ENCODE measurements around the gene ZNF311. TPM values are rescaled to one million over a fixed set of nuclear protein-coding genes. Genes with fewer than 3 reads are reported as not detected.

The ZNF311 gene
- polyA plus RNA-seq, 3 donors = 0.05 TPM; not detected in 1

- Histone ChIP-seq H3K9ac (ENCODE audit: insufficient read depth, low read length, poor library complexity, severe bottlenecking) (no peak overlapping the region), H3K4me2 (replicated peaks; ENCODE audit: extremely low read depth, low read length, poor library complexity, severe bottlenecking) (no peak overlapping the region), H3K79me2 (ENCODE audit: insufficient read depth, low read length) (no peaks in the 10 kb centered on the region), H3K27ac (ENCODE audit: low read depth in 1 of 2, low read length in 2 of 2) (no peak overlapping the region), H4K20me1 (ENCODE audit: insufficient read depth, low read length) (no peaks in the 10 kb centered on the region), H3K4me1 (ENCODE audit: control insufficient read depth in 1 of 2, insufficient read depth in 2 of 2, low read length in 2 of 2) (peaks cover 20 to 21% of the 10 kb centered on the region in 2 donors), H3K9me3 (replicated peaks in 1 of 2; ENCODE audit: control insufficient read depth in 1 of 2, insufficient read depth in 1 of 2, low read length in 2 of 2) (peaks cover 0 to 6% of the 10 kb centered on the region in 2 donors), H2AFZ (ENCODE audit: insufficient read depth, low read depth, low read length, poor library complexity, severe bottlenecking) (no peak overlapping the region), H3K36me3 (replicated peaks in 1 of 2; ENCODE audit: control insufficient read depth in 1 of 2, insufficient read depth in 2 of 2, low read length in 2 of 2) (no peaks in the 10 kb centered on the region), H3K27me3 (ENCODE audit: control insufficient read depth in 2 of 2, insufficient read depth in 2 of 2, low read length in 2 of 2) (peaks cover 13 to 21% of the 10 kb centered on the region in 2 donors), H3K4me3 (replicated peaks in 1 of 3; ENCODE audit: low read depth in 2 of 3, low read length in 3 of 3) (no peak overlapping the region)
- no peak for DNase-seq
- peaks cover 0 to 18% (median 9%) of the 10 kb centered on the region in 7 donors for H3K9me3 Mint-ChIP-seq
- no peak overlapping the region for H3K4me3 Mint-ChIP-seq
- peaks cover 0 to 5% of the 10 kb centered on the region in 2 donors for H3K36me3 Mint-ChIP-seq
- intact Hi-C loops (cut with micrococcal nuclease) = loop anchor here in 1 of 2 donors (10.0 kb wide), 1 partner anchor 114 kb away; no protein-coding TSS in a partner anchor
- H3K4me1 Mint-ChIP-seq = peaks cover 25% of the 10 kb centered on the region
- TF ChIP-seq, protein P1, sequence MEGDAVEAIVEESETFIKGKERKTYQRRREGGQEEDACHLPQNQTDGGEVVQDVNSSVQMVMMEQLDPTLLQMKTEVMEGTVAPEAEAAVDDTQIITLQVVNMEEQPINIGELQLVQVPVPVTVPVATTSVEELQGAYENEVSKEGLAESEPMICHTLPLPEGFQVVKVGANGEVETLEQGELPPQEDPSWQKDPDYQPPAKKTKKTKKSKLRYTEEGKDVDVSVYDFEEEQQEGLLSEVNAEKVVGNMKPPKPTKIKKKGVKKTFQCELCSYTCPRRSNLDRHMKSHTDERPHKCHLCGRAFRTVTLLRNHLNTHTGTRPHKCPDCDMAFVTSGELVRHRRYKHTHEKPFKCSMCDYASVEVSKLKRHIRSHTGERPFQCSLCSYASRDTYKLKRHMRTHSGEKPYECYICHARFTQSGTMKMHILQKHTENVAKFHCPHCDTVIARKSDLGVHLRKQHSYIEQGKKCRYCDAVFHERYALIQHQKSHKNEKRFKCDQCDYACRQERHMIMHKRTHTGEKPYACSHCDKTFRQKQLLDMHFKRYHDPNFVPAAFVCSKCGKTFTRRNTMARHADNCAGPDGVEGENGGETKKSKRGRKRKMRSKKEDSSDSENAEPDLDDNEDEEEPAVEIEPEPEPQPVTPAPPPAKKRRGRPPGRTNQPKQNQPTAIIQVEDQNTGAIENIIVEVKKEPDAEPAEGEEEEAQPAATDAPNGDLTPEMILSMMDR (IDR thresholded peaks at IDR 0.05) = no peak
- H3K27ac Mint-ChIP-seq = no peak overlapping the region
- peaks cover 13 to 22% (median 20%) of the 10 kb centered on the region in 3 donors for H3K27me3 Mint-ChIP-seq (ENCODE audit: low read depth in 3 of 3)
- WGBS (ENCODE audit: insufficient coverage) = 90% methylated on average over 17 of the region's 23 CpGs
Observed at GRCh38 chr6:28948782-28949486, 56.2 kb downstream of the ZNF311 start.

DNA sequence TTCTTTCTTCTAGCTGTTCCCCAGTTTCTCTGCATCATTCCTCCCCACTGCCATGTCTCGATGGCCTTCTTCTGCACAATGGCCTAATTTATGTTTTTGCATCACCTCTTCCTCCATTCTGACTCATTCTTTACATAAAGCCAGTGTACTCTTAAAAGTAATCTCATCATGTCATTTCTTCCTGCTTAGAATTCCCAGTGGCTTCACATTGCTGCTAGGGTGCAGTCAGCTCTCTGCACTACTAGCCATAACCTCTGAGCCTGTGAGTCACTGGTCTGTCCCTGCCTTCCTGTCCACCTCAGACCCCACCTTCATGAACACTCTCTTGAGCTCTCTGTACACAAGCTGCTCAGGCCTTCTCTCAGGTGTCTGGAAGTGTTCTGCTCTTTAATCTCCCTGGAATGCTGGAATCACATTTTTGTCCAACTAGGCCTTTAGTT, 57.3 kb downstream of the ZNF311 start:
- TF ChIP-seq, protein P1 (IDR thresholded peaks at IDR 0.05) = no peak
- Mint-ChIP-seq H3K36me3 (no peaks in the 10 kb centered on the region), H3K4me3 (no peak overlapping the region), H3K27ac (no peak overlapping the region), H3K9me3 (peaks cover 0 to 11% (median 4%) of the 10 kb centered on the region in 7 donors), H3K4me1 (peaks cover 28% of the 10 kb centered on the region), H3K27me3 (ENCODE audit: low read depth in 3 of 3) (peaks cover 3 to 12% (median 10%) of the 10 kb centered on the region in 3 donors)
- no peak overlapping the region for H2AFZ ChIP-seq (ENCODE audit: insufficient read depth, low read depth, low read length, poor library complexity, severe bottlenecking)
- intact Hi-C loops (cut with micrococcal nuclease) = loop anchor here in 1 of 2 donors (10.0 kb wide), 1 partner anchor 113 kb away; no protein-coding TSS in a partner anchor
- H3K79me2 ChIP-seq (ENCODE audit: insufficient read depth, low read length) = no peaks in the 10 kb centered on the region
- WGBS (ENCODE audit: insufficient coverage) = 100% methylated on average over 1 of the region's 1 CpG
- H3K9me3 ChIP-seq (replicated peaks in 1 of 2; ENCODE audit: control insufficient read depth in 1 of 2, insufficient read depth in 1 of 2, low read length in 2 of 2) = no peaks in the 10 kb centered on the region
- H4K20me1 ChIP-seq (ENCODE audit: insufficient read depth, low read length) = no peaks in the 10 kb centered on the region
- no peak for DNase-seq
- no peak overlapping the region for H3K4me3 ChIP-seq (replicated peaks in 1 of 3; ENCODE audit: low read depth in 2 of 3, low read length in 3 of 3)
- H3K4me2 ChIP-seq (replicated peaks; ENCODE audit: extremely low read depth, low read length, poor library complexity, severe bottlenecking) = no peak overlapping the region
- peaks cover 2 to 11% of the 10 kb centered on the region in 2 donors for H3K27me3 ChIP-seq (ENCODE audit: control insufficient read depth in 2 of 2, insufficient read depth in 2 of 2, low read length in 2 of 2)
- no peaks in the 10 kb centered on the region for H3K36me3 ChIP-seq (replicated peaks in 1 of 2; ENCODE audit: control insufficient read depth in 1 of 2, insufficient read depth in 2 of 2, low read length in 2 of 2)
- H3K27ac ChIP-seq (ENCODE audit: low read depth in 1 of 2, low read length in 2 of 2) = no peak overlapping the region
- H3K9ac ChIP-seq (ENCODE audit: insufficient read depth, low read length, poor library complexity, severe bottlenecking) = no peak overlapping the region
- peaks cover 24 to 25% of the 10 kb centered on the region in 2 donors for H3K4me1 ChIP-seq (ENCODE audit: control insufficient read depth in 1 of 2, insufficient read depth in 2 of 2, low read length in 2 of 2)

Data from CD14-positive monocyte (primary cell).